ENCODE data around the gene HYOU1.
"Not testable (repeated sequence)": the region's sequence is repeated elsewhere in the genome, so short reads cannot be mapped to it uniquely, and the experiment has no call there.

HYOU1 gene

DNA sequence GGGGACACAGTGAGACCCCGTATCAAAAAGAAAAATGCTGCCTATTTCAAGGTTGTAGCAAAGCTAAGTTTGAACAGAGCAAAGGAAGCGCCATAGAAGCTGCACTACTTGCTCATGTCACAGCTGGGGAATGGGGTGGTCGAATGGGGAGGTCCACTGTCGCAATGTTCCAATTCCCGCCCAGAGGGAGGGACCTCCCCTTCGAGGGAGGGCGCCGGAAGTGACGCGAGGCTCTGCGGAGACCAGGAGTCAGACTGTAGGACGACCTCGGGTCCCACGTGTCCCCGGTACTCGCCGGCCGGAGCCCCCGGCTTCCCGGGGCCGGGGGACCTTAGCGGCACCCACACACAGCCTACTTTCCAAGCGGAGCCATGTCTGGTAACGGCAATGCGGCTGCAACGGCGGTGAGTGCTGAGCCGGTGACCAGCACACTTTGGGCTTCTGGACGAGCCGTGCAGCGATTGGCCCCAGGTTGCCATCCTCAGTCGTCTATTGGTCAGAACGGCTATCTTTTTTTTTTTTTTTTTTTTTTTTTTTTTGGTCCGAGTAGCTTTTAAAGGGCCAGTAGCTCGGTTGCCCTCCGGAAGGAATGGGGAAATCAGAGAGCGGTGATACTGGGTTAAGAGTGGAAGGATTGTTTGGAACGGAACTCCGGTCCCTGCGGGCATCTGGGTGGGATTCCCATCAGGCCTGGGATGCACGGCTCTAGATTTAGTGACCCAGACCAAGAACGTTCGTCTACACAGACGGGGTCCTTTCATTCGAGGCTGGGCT, 27.8 kb upstream of the HYOU1 start, which contains the start of gene HMBS:
Gene HMBS (plus strand): TSS at position 219 of the 774 bp plus-strand sequence. CDS start 153 bp downstream, at position 372.
- peak; percentile 96 for DNase-seq (ENCODE audit: low read depth)

GRCh38 chr11:119081682-119082260, 24.8 kb upstream of the HYOU1 start:
- no peak for DNase-seq (ENCODE audit: low read depth)

GRCh38 chr11:119078675-119079420, 21.8 kb upstream of the HYOU1 start:
- no peak for DNase-seq (ENCODE audit: low read depth)

DNA sequence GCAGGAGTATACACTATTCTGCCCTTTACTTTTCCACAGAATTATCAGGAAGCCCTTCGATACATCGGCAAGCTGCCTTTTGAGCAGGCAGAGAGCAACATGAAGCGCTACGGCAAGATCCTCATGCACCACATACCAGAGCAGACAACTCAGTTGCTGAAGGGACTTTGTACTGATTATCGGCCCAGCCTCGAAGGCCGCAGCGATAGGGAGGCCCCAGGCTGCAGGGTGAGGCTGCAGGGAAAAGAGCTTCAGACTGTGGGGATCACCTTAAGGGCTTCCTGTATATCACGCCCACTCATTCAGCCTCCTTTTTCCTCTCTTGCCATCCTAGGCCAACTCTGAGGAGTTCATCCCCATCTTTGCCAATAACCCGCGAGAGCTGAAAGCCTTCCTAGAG, 20.8 kb upstream of the HYOU1 start:
- DNase-seq (ENCODE audit: low read depth) = no peak

DNA sequence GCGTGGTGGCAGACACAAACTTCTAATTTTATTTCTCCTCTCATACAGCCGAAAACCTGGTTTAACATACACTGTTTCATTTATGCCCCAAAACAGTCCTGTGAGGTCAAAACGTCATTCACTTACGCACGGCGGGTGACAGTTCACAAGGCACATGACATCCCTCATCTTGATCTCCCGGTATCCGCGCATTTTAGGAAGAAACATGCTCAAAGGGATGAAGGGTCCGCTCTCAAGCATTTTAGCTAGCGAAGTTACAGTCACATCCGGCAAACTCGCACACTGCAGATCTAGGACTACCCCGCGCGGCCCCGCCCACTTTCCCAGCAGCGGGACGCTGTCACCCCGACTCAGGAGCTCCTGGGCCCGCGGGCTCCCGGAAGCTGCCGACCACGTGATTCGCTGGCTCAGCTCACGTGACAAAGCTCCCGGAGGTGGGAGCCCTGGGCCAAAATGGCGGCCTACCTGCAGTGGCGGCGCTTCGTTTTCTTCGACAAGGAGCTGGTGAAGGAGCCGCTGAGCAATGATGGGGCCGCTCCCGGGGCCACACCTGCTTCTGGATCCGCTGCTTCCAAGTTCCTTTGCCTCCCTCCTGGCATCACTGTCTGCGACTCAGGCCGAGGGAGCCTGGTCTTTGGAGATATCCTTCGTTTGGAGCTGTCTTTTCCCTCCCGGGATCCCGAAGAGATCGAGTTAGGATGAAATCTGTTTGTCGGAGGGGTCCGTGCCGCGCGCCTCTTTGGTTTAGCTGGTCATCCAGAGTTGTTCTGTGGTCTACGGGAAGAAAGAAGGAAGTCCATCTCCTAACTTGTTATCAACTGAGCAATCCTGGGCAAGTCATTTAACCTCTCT, 10.6 kb upstream of the HYOU1 start, which contains the start of gene VPS11:
Gene VPS11 (plus strand): TSS at position 448 of the 852 bp plus-strand sequence. CDS start 6 bp downstream, at position 454.
- peak; percentile 98 for DNase-seq (ENCODE audit: low read depth)

- DNase-seq (ENCODE audit: low read depth) = peak; percentile 53
These were observed 8.4 kb upstream of the HYOU1 start for GRCh38 chr11:119065369-119065768.

GRCh38 chr11:119062779-119063178, 5.8 kb upstream of the HYOU1 start:
- DNase-seq (ENCODE audit: low read depth) = peak; percentile 70

DNA sequence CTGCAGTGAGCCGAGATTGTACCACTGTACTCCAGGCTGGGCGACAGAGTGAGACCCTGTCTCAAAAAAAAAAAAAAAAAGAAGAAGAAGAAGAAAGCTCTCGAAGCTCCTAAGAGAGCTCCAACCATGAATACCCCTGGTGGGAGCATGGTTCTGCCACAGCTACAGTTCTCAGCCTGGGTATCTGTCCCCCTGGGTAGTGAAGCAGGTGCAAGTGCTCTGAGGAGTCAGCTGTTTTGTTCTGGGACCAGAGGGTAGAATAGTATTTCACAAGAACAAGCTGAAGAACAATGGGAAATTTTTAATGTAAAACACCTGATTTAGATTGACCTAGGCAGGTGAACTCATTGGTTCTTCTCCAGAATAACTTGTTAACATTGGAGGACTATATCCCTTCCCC, 4.3 kb upstream of the HYOU1 start:
- DNase-seq (ENCODE audit: low read depth) = no peak

GRCh38 chr11:119059128-119059527, 2.1 kb upstream of the HYOU1 start:
- not testable (repeated sequence) for DNase-seq (ENCODE audit: low read depth)

GRCh38 chr11:119056421-119056999, 495 bp downstream of the HYOU1 start:
- peak; percentile 15 for DNase-seq (ENCODE audit: low read depth)

DNA sequence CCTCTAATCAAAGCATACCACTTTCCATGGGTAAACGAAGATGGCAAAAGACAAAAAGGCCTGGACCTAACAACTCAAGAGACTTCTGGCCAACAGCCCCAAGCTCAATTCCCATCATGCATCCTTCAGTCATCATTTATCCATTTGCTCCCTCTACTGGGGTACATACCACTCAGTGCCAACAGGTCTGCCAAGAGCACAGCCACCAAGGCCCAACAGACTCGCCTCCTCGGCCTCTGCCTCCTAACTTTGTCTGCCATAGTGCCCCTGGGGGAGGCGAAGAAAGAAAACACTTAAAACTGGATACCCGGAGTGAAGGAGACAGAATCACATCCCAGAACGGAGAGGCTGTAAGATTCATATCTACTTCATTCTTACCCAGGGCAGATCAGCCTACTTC, 1.1 kb downstream of the HYOU1 start:
- peak; percentile 59 for DNase-seq (ENCODE audit: low read depth)

- DNase-seq (ENCODE audit: low read depth) = no peak
These were observed 2.6 kb downstream of the HYOU1 start for GRCh38 chr11:119054418-119054817.

DNA sequence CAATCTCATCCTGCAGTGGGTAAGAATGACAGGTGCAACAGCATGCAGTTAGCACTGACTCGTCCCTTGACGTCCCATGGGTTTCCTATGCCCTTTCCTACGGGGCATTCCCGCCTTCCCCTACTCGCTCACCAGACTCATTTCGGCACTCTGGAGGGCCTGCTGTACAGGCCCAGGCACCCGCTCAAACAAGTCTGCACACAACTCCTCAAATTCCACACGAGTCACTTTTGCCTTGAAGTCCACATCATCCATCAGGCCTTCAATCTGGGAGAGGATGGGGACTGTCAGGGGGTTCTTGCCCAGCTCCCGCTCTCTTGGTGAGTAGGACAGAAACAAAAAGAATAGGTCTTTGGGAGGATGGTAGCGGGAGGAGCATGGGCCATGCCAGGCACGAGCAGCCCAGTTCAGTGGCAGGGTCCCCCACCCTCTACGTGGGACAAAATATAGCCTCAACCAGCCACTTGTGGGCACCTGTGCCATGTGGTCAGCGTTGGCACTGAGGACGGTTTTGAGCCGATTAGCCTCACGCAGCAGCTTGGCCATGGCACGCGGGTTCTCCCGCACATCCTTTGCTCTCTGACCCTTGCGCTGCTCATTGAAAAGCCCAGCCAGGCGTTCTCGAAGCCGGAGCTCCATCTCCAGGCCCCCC, 4.7 kb downstream of the HYOU1 start:
- DNase-seq (ENCODE audit: low read depth) = no peak

DNA sequence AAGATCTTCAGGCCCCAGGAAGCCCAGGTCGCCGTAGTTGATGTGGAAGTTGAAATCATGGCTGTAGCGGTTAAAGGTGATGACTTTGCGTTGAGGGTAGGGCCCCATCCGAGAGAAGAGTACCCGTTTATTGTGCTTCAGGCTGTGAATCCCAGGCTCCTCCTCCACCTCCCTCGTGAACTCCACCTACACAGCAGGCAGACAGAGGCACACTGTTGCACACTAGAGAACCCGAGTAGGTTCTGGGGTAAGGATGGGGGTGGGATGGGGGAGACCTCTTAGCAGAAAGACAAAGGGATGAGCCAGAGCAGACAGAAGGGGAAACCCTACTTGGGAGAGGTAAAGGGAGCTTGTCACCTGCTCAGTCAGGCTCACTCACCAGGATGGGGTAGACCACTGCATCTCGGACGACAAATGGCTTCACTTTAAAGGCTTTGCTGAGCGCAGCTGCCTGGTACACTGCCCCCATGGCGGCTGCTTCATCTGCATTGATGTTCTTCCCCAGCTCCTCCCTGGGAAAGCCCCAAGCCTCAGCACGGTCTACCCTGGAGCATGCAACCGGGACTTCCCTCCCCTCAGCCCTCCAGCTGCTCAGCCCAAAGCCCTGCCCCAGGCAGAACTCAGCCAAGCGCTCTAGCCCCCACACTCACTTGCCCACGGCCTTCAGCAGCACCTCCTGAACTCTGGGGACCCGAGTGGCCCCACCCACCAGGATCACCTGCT, 5.4 kb downstream of the HYOU1 start:
- no peak for DNase-seq (ENCODE audit: low read depth)

GRCh38 chr11:119049081-119049480, 7.9 kb downstream of the HYOU1 start:
- DNase-seq (ENCODE audit: low read depth) = no peak

DNA sequence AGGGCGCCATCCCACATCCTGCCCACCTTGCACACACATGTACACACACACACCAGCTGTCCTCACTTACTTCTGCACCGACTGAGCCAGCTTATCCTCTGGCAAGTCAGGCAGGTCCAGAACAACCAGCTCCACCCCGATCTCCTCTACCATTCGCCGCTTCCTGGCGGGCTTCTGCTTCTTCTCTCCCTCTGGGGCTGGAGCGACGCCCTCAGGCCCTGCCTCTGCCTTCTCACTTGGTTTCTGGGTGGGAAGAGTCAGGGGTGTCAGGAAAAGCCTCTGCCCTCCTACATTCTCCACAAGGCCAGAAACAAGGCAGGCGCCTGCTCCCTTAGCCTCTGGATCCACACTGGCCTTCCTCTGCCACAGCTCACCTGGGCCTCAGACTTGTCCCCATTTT, 8.4 kb downstream of the HYOU1 start:
- no peak for DNase-seq (ENCODE audit: low read depth)

DNA sequence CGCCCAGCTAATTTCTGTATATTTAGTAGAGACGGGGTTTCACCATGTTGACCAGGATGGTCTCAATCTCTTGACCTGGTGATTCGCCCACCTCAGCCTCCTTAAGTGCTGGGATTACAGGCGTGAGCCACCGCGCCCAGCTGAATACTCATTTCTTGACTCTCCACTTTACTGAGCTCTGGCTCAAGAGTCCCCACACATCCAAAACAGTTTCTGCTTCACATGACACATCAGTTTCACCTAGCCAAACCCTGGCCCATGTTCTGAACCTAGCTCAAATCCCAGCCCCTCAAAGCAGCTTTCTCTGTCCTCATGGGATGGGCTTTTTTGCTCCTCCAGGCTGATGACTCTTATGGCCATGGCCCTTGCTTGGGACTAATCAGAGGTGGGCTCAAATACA, 9.8 kb downstream of the HYOU1 start:
- no peak for DNase-seq (ENCODE audit: low read depth)

GRCh38 chr11:119046489-119046888, 10.5 kb downstream of the HYOU1 start:
- no peak for DNase-seq (ENCODE audit: low read depth)

- no peak for DNase-seq (ENCODE audit: low read depth)
These were observed 12.3 kb downstream of the HYOU1 start for GRCh38 chr11:119044708-119045107.

DNA sequence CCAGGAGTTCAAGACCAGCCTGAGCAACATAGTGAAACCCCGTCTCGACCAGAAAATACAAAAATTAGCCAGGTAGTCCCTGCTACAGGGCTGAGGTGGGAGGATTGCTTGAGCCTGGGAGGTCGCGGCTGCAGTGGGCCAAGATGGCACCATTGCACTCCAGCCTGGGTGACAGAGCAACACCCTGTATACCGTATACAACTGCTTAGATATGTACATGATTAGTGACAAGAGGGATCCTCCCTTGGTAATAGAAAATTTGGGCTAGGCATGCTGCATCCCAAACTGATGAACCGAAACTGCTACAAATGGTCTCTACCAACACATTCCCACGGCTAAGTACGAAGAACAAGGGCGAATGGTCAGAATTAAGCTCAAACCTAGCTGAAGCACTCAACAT, 14.1 kb downstream of the HYOU1 start:
- no peak for DNase-seq (ENCODE audit: low read depth)

Measured in EH (cell line).